Embryonic facial prominence (tissue), 1 donor: ENCODE measurements around the gene PTP4A1.
"Not testable (repeated sequence)": the region's sequence is repeated elsewhere in the genome, so short reads cannot be mapped to it uniquely, and the experiment has no call there.

Experiments used
- DNase-seq: peaks from one replicate; pipeline ENCODE4 v3.0.0-alpha.2; 2016; ENCODE audit errors: extremely low spot score

Gene PTP4A1

DNA sequence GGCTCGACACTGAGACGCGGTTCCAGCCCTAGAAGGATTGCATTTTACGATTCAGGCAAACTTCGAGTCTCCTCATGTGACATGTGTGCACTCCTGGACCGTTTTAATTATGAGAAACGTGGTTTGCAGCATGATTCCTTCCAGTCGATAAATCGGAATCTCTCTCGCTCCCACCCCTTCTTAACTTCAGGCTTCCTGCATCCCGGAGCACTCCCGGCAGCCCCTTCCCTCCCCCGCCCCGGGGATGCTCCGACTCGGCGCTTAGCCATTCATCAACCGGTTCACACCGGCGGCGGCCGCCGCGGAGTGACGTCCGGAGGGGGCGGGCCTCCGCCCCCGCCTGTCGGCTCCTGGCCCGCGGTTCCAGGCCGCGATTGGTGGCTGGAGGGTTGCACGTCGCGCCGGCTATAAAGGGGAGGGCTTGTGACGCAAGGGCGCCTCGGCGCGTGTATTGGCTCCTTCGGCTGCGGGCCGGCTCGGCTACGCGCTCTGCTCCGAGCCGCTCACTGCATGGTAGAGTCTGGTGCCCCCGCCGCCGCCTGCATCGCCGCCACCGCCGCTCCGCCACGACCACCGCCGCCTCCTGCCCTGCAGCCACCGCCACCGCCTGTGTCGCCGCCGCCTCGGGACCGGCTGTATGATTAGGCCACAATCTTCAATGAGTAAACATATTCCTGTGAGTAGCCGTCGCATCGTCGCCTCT, at the start of gene PTP4A1, which contains the start of gene LOC128125822:
PTP4A1 (plus strand) TSS at position 437 of the 703 bp plus-strand sequence. CDS start 4,401 bp downstream, outside the sequence.
LOC128125822 (plus strand) TSS at position 437 of the 703 bp plus-strand sequence.
- peak; percentile 95 for DNase-seq

DNA sequence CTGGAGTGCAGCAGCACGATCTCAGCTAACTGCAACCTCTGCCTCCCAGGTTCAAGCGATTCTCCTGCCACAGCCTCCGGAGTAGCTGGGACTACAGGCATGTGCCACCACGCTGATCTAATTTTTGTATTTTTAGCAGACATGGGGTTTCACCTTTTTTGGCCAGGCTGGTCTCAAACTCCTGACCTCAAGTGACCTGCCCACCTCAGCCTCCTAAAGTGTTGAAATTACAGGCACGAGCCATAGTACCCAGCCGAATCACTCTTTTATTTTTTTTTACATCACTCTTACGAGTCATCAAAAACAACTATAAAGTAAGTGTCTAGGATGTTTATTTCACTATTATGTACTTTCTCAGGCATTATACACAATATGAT, 49.4 kb upstream of the PTP4A1 start:
- not testable (repeated sequence) for DNase-seq

DNA sequence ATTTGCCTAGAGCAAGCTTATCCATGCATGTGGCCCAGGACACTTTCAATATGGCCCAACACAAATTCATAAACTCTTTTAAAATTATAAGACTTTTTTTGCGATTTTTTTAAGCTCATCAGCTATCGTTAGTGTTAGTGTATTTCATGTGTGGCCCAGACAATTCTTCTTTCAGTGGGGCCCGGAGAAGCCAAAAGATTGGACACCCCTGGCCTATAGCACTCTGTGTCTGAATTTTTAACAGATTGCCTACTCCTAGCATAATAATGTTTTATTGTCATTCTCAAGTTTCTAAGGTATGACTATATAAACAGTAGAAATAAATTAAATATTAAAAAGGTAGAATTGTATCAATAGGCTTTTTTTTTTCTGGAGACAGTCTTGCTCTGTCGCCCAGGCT, 48.6 kb upstream of the PTP4A1 start:
- no peak for DNase-seq

GRCh38 chr6:63525186-63525878, 46.9 kb upstream of the PTP4A1 start:
- no peak for DNase-seq

- DNase-seq: no peak
Observed at GRCh38 chr6:63526931-63527330, 45.3 kb upstream of the PTP4A1 start.

GRCh38 chr6:63527658-63528514, 44.4 kb upstream of the PTP4A1 start:
- DNase-seq: no peak

DNA sequence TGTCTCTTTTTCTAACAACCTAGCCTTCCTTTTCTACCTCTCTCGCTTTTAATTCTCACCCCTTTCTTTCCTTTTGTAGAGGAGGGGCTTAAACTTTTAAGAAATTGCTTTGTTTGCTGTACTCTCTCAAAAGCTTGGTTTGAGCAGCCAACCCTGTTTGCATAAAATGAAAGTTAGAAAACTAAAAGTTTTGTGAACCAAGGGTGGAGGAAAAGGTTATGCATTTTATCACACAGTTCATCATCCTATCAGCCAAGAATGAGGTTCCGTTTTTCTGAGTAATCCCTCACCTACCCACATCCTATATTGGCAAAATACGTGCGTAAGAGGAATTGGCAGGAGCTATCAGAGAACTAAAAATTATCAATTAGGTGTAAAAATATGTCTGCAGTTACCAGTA, 42.8 kb upstream of the PTP4A1 start:
- DNase-seq: no peak

DNA sequence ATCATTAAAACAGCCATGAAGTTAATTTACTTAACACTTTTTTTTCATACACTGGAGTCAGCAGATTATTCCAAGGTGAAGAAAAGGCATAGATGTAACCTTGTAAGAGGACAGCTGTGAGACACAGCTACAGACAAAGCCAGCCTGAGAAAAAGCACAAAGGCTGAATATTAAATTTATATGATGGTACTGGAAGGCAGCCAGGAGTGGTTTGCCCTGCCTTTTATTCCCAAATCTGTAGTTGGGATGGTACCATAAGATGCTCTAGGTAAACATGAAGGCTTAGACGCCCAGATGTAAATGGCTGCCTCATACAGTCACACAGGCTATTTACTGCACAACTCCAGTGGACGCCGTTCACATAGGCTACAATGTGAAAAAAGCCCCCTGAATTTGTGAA, 42.1 kb upstream of the PTP4A1 start:
- DNase-seq: no peak

GRCh38 chr6:63530991-63531390, 41.3 kb upstream of the PTP4A1 start:
- no peak for DNase-seq

DNA sequence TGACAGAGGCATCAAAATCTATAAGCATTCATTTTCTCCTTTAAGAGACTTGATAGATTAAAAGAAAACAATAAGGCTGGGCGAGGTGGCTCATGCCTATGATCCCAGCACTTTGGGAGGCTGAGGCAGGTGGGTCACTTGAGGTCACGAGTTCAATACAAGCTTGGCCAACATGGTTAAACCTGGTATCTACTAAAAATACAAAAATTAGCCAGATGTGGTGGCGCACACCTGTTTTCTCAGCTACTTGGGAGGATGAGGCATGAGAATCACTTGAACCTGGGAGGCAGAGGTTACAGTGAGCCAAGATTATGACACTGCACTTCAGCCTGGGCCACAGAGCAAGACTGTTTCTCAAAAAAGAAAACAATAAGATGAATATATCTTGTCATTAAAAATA, 39.3 kb upstream of the PTP4A1 start:
- no peak for DNase-seq

- DNase-seq: no peak
Observed at GRCh38 chr6:63533952-63534351, 38.3 kb upstream of the PTP4A1 start.

GRCh38 chr6:63537201-63537958, 34.9 kb upstream of the PTP4A1 start:
- no peak for DNase-seq

DNA sequence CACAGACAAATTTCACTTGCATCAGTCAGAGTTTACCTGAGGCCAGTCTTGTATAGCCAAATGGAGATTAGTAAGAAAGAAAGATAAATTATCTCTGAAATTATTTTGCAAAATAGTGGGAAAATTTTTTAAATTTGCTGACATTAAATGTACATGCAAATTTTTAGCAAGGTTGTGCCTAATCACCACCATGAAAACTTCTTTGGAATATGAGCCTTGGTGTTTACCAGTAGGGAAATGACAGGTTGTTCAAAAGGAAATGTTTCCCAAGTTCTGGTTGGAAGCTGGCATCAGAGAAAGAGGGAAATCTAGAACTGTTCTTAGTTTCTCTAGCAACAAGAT, 34.4 kb upstream of the PTP4A1 start:
- DNase-seq: no peak

DNA sequence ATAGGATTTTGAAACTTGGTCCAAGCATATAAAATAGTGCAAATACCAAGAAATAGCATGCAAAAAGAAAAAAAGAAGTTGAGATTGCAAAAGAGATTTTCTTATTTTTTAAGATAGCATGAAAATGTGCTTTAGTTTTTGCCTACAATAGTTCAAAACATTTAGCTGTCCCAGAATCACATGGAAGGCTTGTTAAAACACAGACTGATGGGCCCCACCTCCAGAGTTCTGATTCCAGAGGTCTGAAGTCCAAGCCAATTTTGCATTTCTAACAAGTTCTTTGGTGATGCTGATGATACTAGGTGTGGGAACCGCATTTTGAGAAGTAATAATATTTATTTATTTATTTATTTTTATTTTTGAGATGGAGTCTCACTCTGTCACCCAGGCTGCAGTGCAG, 33.7 kb upstream of the PTP4A1 start:
- DNase-seq: no peak

GRCh38 chr6:63543001-63543400, 29.3 kb upstream of the PTP4A1 start:
- DNase-seq: no peak

GRCh38 chr6:63543982-63544381, 28.3 kb upstream of the PTP4A1 start:
- no peak for DNase-seq

- DNase-seq: no peak
Observed at GRCh38 chr6:63546236-63546635, 26.0 kb upstream of the PTP4A1 start.

GRCh38 chr6:63546697-63547096, 25.6 kb upstream of the PTP4A1 start:
- DNase-seq: no peak

DNA sequence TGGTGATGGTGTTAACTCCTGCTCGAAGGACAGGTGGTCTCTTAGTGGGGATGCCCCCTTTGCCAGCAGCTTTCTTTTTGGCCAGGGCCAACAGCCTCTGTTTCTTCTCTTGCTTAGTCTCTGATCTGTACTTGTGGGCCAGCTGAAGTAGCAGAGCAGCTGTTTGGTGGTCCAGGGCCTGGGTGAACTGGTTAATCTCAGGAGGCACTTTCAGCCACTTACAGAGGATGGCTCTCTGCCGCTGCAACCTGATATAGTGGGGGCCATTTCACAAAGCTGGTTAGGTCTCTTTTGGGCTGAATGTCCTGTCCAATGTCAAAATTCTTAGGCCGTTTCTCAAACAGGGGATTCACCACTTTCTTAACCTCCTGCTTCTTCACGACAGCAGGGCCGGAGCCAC, 23.2 kb upstream of the PTP4A1 start:
- DNase-seq: no peak

GRCh38 chr6:63553208-63553607, 19.1 kb upstream of the PTP4A1 start:
- no peak for DNase-seq

DNA sequence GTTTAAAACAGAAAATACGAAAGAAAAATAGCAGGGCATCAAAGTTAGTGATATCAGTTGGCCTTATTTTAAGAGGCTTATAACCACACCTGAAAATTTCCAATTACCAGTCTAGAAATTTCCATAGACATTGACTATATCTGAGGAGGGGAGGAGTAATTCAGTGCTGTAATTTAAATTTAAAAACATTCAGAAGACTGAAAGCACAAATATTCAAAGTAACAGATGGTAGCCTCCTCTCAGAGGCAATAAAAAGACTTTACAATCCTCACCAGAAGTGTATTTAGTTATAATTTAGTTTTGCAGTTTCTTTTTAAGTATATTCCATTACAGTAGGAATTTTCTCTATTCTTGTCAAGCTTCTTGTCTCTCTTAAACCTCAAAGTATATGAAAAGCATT, 18.4 kb upstream of the PTP4A1 start:
- DNase-seq: no peak

DNA sequence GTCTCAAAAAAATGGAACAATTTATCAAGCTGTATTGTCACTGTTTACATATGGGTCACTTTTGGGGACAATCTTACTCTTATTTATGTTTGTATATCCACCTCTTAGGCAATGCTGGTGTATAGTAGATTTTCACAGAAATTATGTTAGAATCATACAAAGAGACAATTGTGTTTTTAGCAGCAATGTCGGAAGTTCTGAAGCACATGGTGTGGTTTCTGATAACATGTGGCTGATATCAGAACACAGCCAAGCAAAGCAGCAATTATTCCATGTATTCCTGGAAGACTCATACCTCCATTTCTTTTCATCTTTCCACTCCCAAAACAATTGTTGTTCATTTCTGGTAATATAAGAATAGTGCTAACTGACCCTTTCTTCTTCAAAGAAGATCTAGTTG, 17.5 kb upstream of the PTP4A1 start:
- DNase-seq: no peak
